ENCODE measurements around the gene PLVAP. TPM values are rescaled to one million over a fixed set of nuclear protein-coding genes. Genes with fewer than 3 reads are reported as not detected.

Gene PLVAP
- total and polyA plus RNA-seq, 2 donors (not counting 3 experiments of a cell fraction or from before 2014, with no cell fraction given) = 5.7 to 16.9 TPM

DNA sequence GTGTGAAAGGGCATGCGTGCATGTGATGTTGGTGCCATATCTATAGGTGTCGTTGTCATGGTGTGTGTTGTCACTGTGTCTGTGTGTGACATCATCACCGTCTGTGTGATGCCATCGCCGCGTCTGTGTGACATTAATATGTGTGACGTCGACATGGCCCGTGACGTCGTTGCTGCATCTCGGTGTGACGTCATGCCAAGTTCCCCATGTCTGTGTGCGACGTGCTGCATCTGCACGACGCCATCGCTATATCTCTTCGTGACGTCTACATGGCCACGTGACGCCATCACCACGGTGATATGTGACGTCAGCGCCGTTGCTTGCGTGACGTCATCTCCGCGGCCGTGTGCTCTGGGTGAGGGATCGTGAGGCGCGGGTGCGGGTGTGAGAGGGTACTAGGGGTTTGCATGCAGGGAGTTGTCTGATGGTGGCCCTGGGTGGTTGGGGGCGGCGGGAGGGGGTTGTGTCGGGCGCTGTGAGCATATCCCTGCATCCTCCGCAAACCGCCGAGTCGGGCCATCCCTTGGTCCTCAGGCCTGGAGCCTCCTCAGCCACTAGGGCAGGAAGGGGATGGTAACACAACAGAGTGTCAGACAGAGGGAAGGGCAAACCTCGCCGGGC is 25.2 kb downstream of the PLVAP start:
- peaks cover 35% of the 10 kb centered on the region for H3K4me1 ChIP-seq (ENCODE audit: control insufficient read depth, extremely low read depth, insufficient read depth, low read length)
- ChIA-PET POLR2A (no interaction called here), CTCF (no interaction called here)
- H3K4me2 ChIP-seq (ENCODE audit: insufficient read depth, low read length) = no peak overlapping the region
- no peaks in the 10 kb centered on the region for H3K9me3 ChIP-seq (replicated peaks; ENCODE audit: control insufficient read depth, insufficient read depth, low read length)
- no peaks in the 10 kb centered on the region for H3K27me3 ChIP-seq (ENCODE audit: control insufficient read depth in 2 of 2, insufficient read depth in 2 of 2, low read length in 2 of 2)
- no peaks in the 10 kb centered on the region for H3K9me1 ChIP-seq (replicated peaks; ENCODE audit: control insufficient read depth, extremely low read depth, insufficient read depth, low read length)
- no peak overlapping the region for H3K27ac ChIP-seq (ENCODE audit: insufficient read depth, low read depth, low read length)
- DNase-seq (ENCODE audit: low read depth, low spot score) (no peak), FAIRE-seq (no peak)
- no peaks in the 10 kb centered on the region for H4K20me1 ChIP-seq (replicated peaks; ENCODE audit: control insufficient read depth, extremely low read depth, insufficient read depth, low read length)
- intact Hi-C loops (cut with micrococcal nuclease) = no loop called here
- no peaks in the 10 kb centered on the region for H3K36me3 ChIP-seq (ENCODE audit: control insufficient read depth in 2 of 2, extremely low read depth in 1 of 2, insufficient read depth in 2 of 2, low read length in 2 of 2)
- H2AFZ ChIP-seq (ENCODE audit: low read depth, low read length) = no peak overlapping the region
- no peak overlapping the region for H3K9ac ChIP-seq (replicated peaks; ENCODE audit: extremely low read depth, insufficient read depth, low read length)
- dilution Hi-C loops (cut with MboI; ENCODE audit: extremely low pct_ligation_motif_present, low sequenced_read_pairs) = no loop called here
- no peak overlapping the region for H3K4me3 ChIP-seq (replicated peaks in 1 of 3; ENCODE audit: insufficient read depth in 1 of 3, low read depth in 1 of 3, low read length in 3 of 3)
- H3K79me2 ChIP-seq (ENCODE audit: control insufficient read depth, insufficient read depth, low read length) = no peaks in the 10 kb centered on the region
- no peak for TF ChIP-seq EZH2 (IDR thresholded peaks at IDR 0.05; ENCODE audit: borderline replicate concordance, low read depth, low read length, severe bottlenecking)
- TF ChIP-seq, protein P1, sequence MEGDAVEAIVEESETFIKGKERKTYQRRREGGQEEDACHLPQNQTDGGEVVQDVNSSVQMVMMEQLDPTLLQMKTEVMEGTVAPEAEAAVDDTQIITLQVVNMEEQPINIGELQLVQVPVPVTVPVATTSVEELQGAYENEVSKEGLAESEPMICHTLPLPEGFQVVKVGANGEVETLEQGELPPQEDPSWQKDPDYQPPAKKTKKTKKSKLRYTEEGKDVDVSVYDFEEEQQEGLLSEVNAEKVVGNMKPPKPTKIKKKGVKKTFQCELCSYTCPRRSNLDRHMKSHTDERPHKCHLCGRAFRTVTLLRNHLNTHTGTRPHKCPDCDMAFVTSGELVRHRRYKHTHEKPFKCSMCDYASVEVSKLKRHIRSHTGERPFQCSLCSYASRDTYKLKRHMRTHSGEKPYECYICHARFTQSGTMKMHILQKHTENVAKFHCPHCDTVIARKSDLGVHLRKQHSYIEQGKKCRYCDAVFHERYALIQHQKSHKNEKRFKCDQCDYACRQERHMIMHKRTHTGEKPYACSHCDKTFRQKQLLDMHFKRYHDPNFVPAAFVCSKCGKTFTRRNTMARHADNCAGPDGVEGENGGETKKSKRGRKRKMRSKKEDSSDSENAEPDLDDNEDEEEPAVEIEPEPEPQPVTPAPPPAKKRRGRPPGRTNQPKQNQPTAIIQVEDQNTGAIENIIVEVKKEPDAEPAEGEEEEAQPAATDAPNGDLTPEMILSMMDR (IDR thresholded peaks at IDR 0.05; ENCODE audit: extremely low read depth in 1 of 2, insufficient read depth in 1 of 2, low read depth in 1 of 2, low read length in 2 of 2) = no peak
- TF ChIP-seq GATA2 (IDR thresholded peaks at IDR 0.05; ENCODE audit: insufficient read depth, insufficient read length, low read depth, low read length) = no peak
- no peak for TF ChIP-seq FOS (IDR thresholded peaks at IDR 0.05; ENCODE audit: borderline replicate concordance, insufficient read depth, low read length)
- TF ChIP-seq POLR2A (IDR thresholded peaks at IDR 0.05; ENCODE audit: low read depth, low read length) = no peak
- no peak for TF ChIP-seq POLR2AphosphoS5 (IDR thresholded peaks at IDR 0.05; ENCODE audit: insufficient read depth, low read depth, low read length)
- BruUV-seq (replicated peaks) = no TSS peak

Data from endothelial cell of umbilical vein (primary cell).